Hematopoietic multipotent progenitor cell (in vitro differentiated cells): ENCODE results near the gene CARM1. TPM values are rescaled to one million over a fixed set of nuclear protein-coding genes. Genes with fewer than 3 reads are reported as not detected.

Source experiments
- DNase-seq, 3 donors: peaks; one replicate each; pipeline ENCODE4 v3.0.0-alpha.2; 2011 to 2015; ENCODE audit warnings: low read depth in 2 of 3, low spot score in 2 of 3
- small RNA-seq: library from RNA; depleted of rRNA; stranded (forward); fragments of <200 nt; gene quantifications from one replicate; pipeline ENCODE3, GENCODE V24; 2012
- total RNA-seq: library from RNA; depleted of rRNA; stranded (reverse); fragments of >200 nt; gene quantifications from one replicate; pipeline ENCODE4 v1.2.3, GENCODE V29; 2012

The CARM1 gene
- total RNA-seq, 1 donor, result 39.3 TPM

GRCh38 chr19:10964903-10965302, 93.5 kb downstream of the CARM1 start:
- no peak for DNase-seq

DNA sequence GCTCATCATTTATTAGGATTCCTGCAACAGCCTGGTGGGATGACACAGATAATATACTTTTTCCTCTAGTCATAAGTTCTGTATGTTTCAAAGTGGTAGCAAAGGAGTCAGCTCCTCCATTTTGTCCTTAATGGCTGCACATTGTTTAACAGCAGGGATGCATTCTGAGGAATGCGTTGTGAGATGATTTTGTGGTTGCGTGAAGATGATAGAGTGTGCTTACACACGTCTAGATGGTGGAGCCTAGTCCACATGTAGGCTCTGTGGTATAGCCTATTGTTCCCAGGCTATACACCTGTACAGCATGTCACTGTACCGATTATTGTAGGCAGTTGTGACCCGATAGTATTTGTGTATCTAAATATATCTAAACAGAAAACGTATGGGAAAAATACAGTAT, 94.0 kb downstream of the CARM1 start:
- no peak for DNase-seq

DNA sequence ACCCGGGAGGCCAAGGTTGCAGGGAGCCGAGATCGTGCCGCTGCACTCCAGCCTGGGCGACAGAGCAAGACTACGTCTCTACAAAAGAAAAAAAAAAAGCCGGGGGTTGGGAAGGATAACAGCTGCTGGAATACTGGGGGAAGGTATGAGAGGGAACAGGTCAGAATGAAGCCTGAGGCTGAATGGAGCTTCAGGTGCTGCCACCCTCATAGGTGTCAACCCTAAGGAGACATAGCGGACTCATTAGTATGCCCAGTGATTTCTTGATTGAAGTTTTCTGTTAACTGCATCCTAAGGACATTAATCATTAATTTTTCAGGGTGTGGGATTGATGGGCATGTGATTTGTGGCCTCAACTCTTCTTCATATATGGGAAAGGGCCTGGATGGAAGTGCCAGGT, 95.5 kb downstream of the CARM1 start:
- no peak for DNase-seq

DNA sequence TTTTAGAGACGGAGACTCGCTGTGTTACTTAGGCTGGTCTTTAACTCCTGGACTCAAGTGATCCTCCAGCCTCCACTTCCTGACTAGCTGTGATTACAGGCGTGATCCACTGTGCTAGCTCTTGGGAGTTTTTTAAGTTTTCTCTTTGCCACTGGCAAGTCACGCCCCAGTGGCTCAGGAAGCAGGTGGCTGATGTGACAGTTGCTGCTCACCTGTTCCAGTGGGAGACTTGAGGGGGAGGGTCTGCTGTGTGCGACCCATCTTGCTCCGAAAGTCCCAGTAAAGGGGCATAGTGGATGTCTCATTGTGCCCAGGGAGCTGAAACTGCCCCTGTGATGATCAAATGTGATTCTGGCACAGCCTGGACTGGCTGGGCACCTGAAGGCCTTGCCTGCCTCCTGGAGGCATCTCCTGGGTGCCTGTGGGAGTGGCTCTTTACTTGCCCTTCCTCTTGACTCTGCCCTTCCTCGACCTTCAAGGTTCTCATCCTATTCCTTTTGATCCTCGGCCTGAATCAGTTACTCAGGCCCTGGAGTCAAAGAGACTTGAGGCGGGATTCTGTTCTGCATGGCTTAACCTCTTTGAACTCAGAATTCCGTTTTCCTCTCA, 97.3 kb downstream of the CARM1 start:
- no peak for DNase-seq

GRCh38 chr19:10971107-10971726, 99.9 kb downstream of the CARM1 start:
- DNase-seq, result no peak

Small RNA genes within 50 kb of the gene (small RNA-seq; reads per million reads assigned to genes)
- gene MIR6793, result not detected

Other genes starting within 250 kb of the CARM1 start
- gene SLC44A2, start 246.0 kb upstream of the CARM1 start, total RNA-seq, result 46.3 TPM
- 213 TPM for gene ILF3, start 217.2 kb upstream of the CARM1 start, total RNA-seq
- 58.4 TPM for gene QTRT1, start 170.1 kb upstream of the CARM1 start, total RNA-seq
- 174 TPM for gene DNM2, start 153.5 kb upstream of the CARM1 start, total RNA-seq
- 63.6 TPM for gene TMED1, start 35.3 kb upstream of the CARM1 start, total RNA-seq
- gene C19orf38, start 23.1 kb upstream of the CARM1 start, total RNA-seq, result 31.0 TPM
- 111 TPM for gene YIPF2, start 57.1 kb downstream of the CARM1 start, total RNA-seq
- 44.4 TPM for gene TIMM29, start 57.3 kb downstream of the CARM1 start, total RNA-seq
- 135 TPM for gene SMARCA4, start 89.5 kb downstream of the CARM1 start, total RNA-seq
- gene LDLR, start 217.9 kb downstream of the CARM1 start, total RNA-seq, result 157 TPM